Measurements from ENCODE around the gene MBD5.

The MBD5 gene

DNA sequence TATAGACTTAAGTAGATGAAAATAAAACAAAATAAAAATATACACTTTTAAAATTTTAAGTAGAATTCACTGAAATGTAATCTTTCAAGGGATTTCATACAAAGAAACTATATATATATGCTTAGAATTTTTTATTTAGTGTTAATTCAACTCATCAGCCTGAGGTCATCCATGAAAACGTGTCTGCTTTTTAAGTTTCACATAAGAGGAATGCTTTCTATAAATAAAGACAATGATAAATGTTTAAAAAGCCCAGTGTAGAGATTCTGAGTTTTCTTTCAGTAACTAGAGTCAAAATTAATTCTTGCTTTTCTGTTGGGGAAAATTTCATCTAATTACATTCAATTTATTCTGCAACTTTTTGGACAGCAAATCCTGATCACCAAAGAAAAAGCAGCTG, 213.3 kb downstream of the MBD5 start:
- no peak for DNase-seq

DNA sequence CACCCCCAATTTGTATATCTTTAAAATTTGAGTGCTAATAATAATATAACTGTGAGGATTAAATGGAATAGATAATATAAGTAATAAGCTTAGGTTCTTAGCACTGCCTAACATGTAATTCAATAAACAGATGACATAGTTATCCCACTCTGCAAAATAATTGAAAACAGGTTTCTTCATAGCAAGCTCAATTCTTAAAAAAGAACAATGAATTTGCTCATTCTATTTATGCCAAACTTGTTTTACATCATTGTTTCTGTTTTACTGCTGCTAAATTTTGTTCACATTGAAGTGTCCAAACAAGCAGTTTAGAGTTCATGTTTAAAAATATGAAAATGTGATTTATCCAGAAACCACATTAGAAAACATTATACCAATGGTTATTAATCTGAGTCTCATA, 217.0 kb downstream of the MBD5 start:
- no peak for DNase-seq

GRCh38 chr2:148238561-148238960, 217.7 kb downstream of the MBD5 start:
- DNase-seq, result no peak

GRCh38 chr2:148240838-148241237, 219.9 kb downstream of the MBD5 start:
- DNase-seq, result no peak

- peak; percentile 5 for DNase-seq
These were observed 223.9 kb downstream of the MBD5 start for GRCh38 chr2:148244593-148245292.

DNA sequence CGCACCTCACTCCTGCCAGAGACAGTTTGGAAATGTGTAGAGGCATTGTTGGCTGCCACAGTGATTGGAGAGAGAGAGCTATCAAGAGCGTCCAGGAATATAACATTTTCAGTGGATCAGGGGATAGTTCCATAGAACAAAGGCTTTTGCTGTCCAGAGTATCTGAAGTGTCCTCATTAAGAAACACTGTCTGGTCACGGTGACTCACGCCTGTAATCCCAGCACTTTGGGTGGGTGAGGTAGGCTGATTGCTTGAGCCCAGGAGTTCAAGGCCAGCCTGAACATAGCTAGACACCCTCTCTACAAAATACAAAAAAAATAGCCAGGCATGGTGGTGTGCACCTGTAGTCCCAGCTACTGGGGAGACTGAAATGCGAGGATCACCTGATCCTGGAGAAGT, 231.1 kb downstream of the MBD5 start:
- DNase-seq, result no peak

GRCh38 chr2:148252646-148253045, 231.8 kb downstream of the MBD5 start:
- DNase-seq, result no peak

GRCh38 chr2:148253685-148254084, 232.8 kb downstream of the MBD5 start:
- no peak for DNase-seq

DNA sequence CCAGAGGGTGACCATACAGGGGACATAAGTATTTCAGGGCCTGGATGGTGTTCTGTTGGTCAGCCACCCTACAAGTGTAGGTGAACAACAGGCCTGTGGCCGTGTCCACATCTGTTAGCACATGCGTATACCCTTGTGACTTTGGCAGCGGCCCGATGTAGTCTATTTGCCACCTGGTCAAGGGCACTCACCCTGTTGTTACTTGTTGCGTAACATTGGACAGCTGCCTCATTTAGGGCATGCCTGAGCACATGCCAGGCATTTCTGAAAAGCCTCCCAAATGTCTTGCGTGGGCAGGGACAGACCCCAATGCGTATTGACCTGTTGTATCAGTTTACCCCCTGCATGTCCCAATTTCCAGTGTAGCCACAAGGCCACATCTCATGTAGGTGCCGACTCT, 235.0 kb downstream of the MBD5 start:
- peak; percentile 10 for DNase-seq

- DNase-seq, result no peak
These were observed 236.4 kb downstream of the MBD5 start for GRCh38 chr2:148257276-148257675.

GRCh38 chr2:148258124-148258523, 237.2 kb downstream of the MBD5 start:
- DNase-seq, result no peak

DNA sequence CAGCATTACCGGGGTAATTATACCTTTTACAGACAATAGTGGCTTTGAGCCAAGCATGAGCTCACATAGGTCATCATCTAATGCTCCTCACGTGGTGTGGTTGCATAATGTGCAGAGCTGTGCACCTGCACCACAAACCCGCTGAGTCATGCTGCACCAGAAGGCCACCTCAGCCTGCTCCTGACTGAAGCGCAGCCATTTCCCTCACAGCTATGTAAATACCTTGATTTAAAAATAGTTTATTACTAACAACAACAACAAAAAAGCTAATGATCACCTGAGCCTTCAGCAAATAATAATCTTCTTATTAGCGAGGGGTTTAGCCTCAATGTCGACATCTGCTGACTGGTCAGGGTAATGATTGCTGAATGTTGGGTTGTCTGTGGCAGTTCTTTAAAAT, 238.8 kb downstream of the MBD5 start:
- no peak for DNase-seq

GRCh38 chr2:148263890-148264289, 243.0 kb downstream of the MBD5 start:
- no peak for DNase-seq

GRCh38 chr2:148273158-148273691, 252.3 kb downstream of the MBD5 start:
- no peak for DNase-seq

DNA sequence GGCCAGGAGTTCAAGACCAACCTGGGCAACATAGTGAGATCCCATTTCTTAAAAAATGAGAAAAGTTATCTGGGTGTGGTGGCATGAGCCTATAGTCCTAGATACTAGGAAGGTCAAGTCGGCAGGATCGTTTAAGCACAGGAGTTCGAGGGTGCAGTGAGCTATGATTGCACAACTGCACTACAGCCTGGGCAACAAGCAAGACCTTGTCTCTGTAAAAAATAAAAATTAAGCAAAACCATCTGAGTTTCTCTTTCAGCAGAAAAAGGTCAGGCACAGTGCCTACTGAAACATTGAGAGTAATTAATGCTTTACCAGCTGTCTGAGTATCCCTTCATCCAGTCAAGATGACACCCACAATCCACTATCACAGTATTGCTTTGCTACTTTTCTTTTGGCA, 258.3 kb downstream of the MBD5 start:
- no peak for DNase-seq

- no peak for DNase-seq
These were observed 261.3 kb downstream of the MBD5 start for GRCh38 chr2:148282201-148282600.

DNA sequence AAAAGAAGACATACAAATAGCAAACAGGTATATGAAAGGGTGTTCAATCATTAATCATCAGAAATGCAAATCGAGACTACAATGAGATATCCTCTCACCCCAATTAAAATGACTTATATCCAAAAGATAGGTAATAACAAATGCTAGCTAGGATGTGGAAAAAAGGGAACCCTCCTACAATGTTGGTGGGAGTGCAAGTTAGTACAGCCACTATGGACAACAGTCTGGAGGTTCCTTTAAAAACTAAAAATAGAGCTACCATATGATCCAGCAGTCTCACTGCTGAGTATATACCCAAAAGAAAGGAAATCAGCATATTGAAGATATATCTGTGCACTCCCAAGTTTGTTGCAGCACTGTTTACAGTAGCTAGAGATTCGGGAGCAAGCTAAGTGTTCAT, 271.5 kb downstream of the MBD5 start:
- DNase-seq, result no peak

GRCh38 chr2:148298196-148298595, 277.3 kb downstream of the MBD5 start:
- DNase-seq, result no peak

GRCh38 chr2:148299616-148300015, 278.7 kb downstream of the MBD5 start:
- no peak for DNase-seq

- no peak for DNase-seq
These were observed 279.7 kb downstream of the MBD5 start for GRCh38 chr2:148300544-148300943.

GRCh38 chr2:148301362-148301761, 280.5 kb downstream of the MBD5 start:
- DNase-seq, result no peak

DNA sequence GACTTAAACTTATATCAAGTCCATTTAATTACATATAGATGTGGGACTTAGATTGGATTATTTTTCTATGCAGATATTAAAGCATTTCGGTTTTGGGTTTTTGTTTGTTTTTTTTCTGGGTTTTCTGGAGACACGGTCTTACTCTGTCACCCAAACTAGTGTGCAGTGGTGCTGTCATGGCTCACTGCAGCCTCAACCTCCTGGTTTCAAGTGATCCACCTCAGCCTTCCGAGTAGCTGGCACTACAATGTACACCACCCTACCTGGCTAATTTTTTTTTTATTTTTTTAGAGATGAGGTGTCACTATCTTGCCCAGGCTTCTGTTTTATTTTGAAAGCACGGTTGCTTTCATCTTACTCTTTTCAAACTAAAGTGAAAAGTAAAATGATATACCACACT, 281.6 kb downstream of the MBD5 start:
- DNase-seq, result no peak

DNA sequence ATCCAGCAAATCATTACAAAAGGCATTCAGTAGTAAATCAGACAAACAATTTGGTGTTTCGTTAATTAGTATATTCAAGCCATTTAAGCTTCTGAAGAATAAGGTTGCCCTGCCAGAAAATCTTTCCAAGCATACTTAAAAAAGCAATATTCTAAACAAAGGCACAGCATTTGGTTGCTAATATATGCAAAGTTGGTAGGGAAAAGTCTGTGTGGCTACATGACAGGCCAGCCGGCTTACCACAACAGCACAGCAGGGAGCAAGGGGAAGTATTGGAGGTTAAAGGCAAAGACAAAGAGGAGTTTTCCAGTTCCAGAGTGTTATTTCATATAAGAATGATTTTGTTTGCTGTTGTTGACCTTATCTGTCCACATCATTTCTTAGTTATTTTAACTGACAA, 282.3 kb downstream of the MBD5 start:
- DNase-seq, result no peak

DNA sequence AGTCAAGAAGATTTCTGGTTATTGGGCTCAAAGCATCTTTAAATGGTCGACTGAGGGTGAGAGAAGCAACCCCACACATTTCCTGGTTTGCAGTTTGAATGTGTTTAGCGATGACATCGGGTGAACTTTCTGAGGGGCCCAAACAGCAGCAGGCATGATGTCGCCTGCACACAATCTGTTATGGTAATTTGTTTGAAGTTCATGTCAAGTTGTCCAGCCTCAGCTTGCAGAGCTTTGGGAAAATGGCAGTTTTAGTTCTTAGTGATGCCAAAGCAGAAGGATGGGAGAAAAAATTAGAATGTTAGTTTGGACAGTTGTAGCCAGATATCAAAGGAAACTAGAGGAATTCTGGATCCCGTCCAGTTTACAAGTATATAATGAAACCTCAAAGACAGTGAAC, 284.6 kb downstream of the MBD5 start:
- DNase-seq, result no peak

GRCh38 chr2:148306027-148306426, 285.1 kb downstream of the MBD5 start:
- no peak for DNase-seq
